Measurements from ENCODE around the gene LRRK2.
"Not testable (repeated sequence)": the region's sequence is repeated elsewhere in the genome, so short reads cannot be mapped to it uniquely, and the experiment has no call there.

LRRK2 gene

GRCh38 chr12:40312982-40313576, 88.3 kb downstream of the LRRK2 start:
- in situ Hi-C loops (cut with HindIII; ENCODE audit: low sequenced_read_pairs), result no loop called here

- in situ Hi-C loops (cut with HindIII; ENCODE audit: low sequenced_read_pairs), result no loop called here
Measured at GRCh38 chr12:40313928-40314327, 89.1 kb downstream of the LRRK2 start.

- in situ Hi-C loops (cut with HindIII; ENCODE audit: low sequenced_read_pairs), result no loop called here
Measured at GRCh38 chr12:40314927-40315326, 90.1 kb downstream of the LRRK2 start.

- in situ Hi-C loops (cut with HindIII; ENCODE audit: low sequenced_read_pairs), result no loop called here
Measured at GRCh38 chr12:40315375-40315774, 90.6 kb downstream of the LRRK2 start.

- in situ Hi-C loops (cut with HindIII; ENCODE audit: low sequenced_read_pairs), result no loop called here
Measured at GRCh38 chr12:40324261-40324660, 99.5 kb downstream of the LRRK2 start.

GRCh38 chr12:40325349-40325960, 100.7 kb downstream of the LRRK2 start:
- in situ Hi-C loops (cut with HindIII; ENCODE audit: low sequenced_read_pairs), result no loop called here

- in situ Hi-C loops (cut with HindIII; ENCODE audit: low sequenced_read_pairs), result no loop called here
Measured at GRCh38 chr12:40327535-40327934, 102.7 kb downstream of the LRRK2 start.

GRCh38 chr12:40330180-40330579, 105.4 kb downstream of the LRRK2 start:
- in situ Hi-C loops (cut with HindIII; ENCODE audit: low sequenced_read_pairs), result no loop called here

GRCh38 chr12:40331886-40332285, 107.1 kb downstream of the LRRK2 start:
- in situ Hi-C loops (cut with HindIII; ENCODE audit: low sequenced_read_pairs), result no loop called here

GRCh38 chr12:40335991-40336390, 111.2 kb downstream of the LRRK2 start:
- in situ Hi-C loops (cut with HindIII; ENCODE audit: low sequenced_read_pairs), result no loop called here

- in situ Hi-C loops (cut with HindIII; ENCODE audit: low sequenced_read_pairs), result no loop called here
Measured at GRCh38 chr12:40336573-40337199, 111.9 kb downstream of the LRRK2 start.

- in situ Hi-C loops (cut with HindIII; ENCODE audit: low sequenced_read_pairs), result no loop called here
Measured at GRCh38 chr12:40338071-40338470, 113.3 kb downstream of the LRRK2 start.

- in situ Hi-C loops (cut with HindIII; ENCODE audit: low sequenced_read_pairs), result no loop called here
Measured at GRCh38 chr12:40338621-40339020, 113.8 kb downstream of the LRRK2 start.

GRCh38 chr12:40342010-40342409, 117.2 kb downstream of the LRRK2 start:
- in situ Hi-C loops (cut with HindIII; ENCODE audit: low sequenced_read_pairs), result no loop called here

GRCh38 chr12:40343124-40343523, 118.3 kb downstream of the LRRK2 start:
- in situ Hi-C loops (cut with HindIII; ENCODE audit: low sequenced_read_pairs), result no loop called here

GRCh38 chr12:40344312-40344711, 119.5 kb downstream of the LRRK2 start:
- in situ Hi-C loops (cut with HindIII; ENCODE audit: low sequenced_read_pairs), result no loop called here

GRCh38 chr12:40351976-40352375, 127.2 kb downstream of the LRRK2 start:
- in situ Hi-C loops (cut with HindIII; ENCODE audit: low sequenced_read_pairs), result no loop called here

GRCh38 chr12:40375076-40375475, 150.3 kb downstream of the LRRK2 start:
- in situ Hi-C loops (cut with HindIII; ENCODE audit: low sequenced_read_pairs), result no loop called here

- in situ Hi-C loops (cut with HindIII; ENCODE audit: low sequenced_read_pairs), result no loop called here
Measured at GRCh38 chr12:40376533-40377267, 151.9 kb downstream of the LRRK2 start.

- in situ Hi-C loops (cut with HindIII; ENCODE audit: low sequenced_read_pairs), result no loop called here
Measured at GRCh38 chr12:40378691-40379090, 153.9 kb downstream of the LRRK2 start.

GRCh38 chr12:40382217-40382616, 157.4 kb downstream of the LRRK2 start:
- in situ Hi-C loops (cut with HindIII; ENCODE audit: low sequenced_read_pairs), result no loop called here

- in situ Hi-C loops (cut with HindIII; ENCODE audit: low sequenced_read_pairs), result not testable (repeated sequence)
Measured at GRCh38 chr12:40387279-40387678, 162.5 kb downstream of the LRRK2 start.

Measured in endothelial cell of hepatic sinusoid (primary cell).